ENCODE results near the gene POU6F2.

The POU6F2 gene

GRCh38 chr7:39488467-39489393, 511.0 kb downstream of the POU6F2 start:
- in situ Hi-C loops (cut with MboI; ENCODE audit: low sequenced_read_pairs) = no loop called here

GRCh38 chr7:39490296-39490695, 512.6 kb downstream of the POU6F2 start:
- in situ Hi-C loops (cut with MboI; ENCODE audit: low sequenced_read_pairs) = no loop called here

- in situ Hi-C loops (cut with MboI; ENCODE audit: low sequenced_read_pairs) = no loop called here
Observed at GRCh38 chr7:39493934-39494333, 516.2 kb downstream of the POU6F2 start.

- in situ Hi-C loops (cut with MboI; ENCODE audit: low sequenced_read_pairs) = no loop called here
Observed at GRCh38 chr7:39501358-39501757, 523.6 kb downstream of the POU6F2 start.

GRCh38 chr7:39504963-39505362, 527.3 kb downstream of the POU6F2 start:
- in situ Hi-C loops (cut with MboI; ENCODE audit: low sequenced_read_pairs) = no loop called here

- in situ Hi-C loops (cut with MboI; ENCODE audit: low sequenced_read_pairs) = no loop called here
Observed at GRCh38 chr7:39507866-39508551, 530.3 kb downstream of the POU6F2 start.

- in situ Hi-C loops (cut with MboI; ENCODE audit: low sequenced_read_pairs) = no loop called here
Observed at GRCh38 chr7:39509436-39509835, 531.7 kb downstream of the POU6F2 start.

GRCh38 chr7:39509912-39510311, 532.2 kb downstream of the POU6F2 start:
- in situ Hi-C loops (cut with MboI; ENCODE audit: low sequenced_read_pairs) = no loop called here

- in situ Hi-C loops (cut with MboI; ENCODE audit: low sequenced_read_pairs) = no loop called here
Observed at GRCh38 chr7:39510864-39511354, 533.2 kb downstream of the POU6F2 start.

GRCh38 chr7:39515534-39516228, 538.0 kb downstream of the POU6F2 start:
- in situ Hi-C loops (cut with MboI; ENCODE audit: low sequenced_read_pairs) = no loop called here

GRCh38 chr7:39516498-39516897, 538.8 kb downstream of the POU6F2 start:
- in situ Hi-C loops (cut with MboI; ENCODE audit: low sequenced_read_pairs) = no loop called here

- in situ Hi-C loops (cut with MboI; ENCODE audit: low sequenced_read_pairs) = no loop called here
Observed at GRCh38 chr7:39517240-39517639, 539.5 kb downstream of the POU6F2 start.
